ENCODE data around the gene PNCK. TPM values are rescaled to one million over a fixed set of nuclear protein-coding genes. Genes with fewer than 3 reads are reported as not detected.
A peak's percentile ranks its signal among the peaks of the same experiment; 100 is the strongest.

PNCK gene
- total and polyA plus RNA-seq, 10 of the 15 experiments (the other 5 are each of a cell fraction or from before 2014, with no cell fraction given), result 0.21 to 0.67 (median 0.54) TPM; not detected in 7

DNA sequence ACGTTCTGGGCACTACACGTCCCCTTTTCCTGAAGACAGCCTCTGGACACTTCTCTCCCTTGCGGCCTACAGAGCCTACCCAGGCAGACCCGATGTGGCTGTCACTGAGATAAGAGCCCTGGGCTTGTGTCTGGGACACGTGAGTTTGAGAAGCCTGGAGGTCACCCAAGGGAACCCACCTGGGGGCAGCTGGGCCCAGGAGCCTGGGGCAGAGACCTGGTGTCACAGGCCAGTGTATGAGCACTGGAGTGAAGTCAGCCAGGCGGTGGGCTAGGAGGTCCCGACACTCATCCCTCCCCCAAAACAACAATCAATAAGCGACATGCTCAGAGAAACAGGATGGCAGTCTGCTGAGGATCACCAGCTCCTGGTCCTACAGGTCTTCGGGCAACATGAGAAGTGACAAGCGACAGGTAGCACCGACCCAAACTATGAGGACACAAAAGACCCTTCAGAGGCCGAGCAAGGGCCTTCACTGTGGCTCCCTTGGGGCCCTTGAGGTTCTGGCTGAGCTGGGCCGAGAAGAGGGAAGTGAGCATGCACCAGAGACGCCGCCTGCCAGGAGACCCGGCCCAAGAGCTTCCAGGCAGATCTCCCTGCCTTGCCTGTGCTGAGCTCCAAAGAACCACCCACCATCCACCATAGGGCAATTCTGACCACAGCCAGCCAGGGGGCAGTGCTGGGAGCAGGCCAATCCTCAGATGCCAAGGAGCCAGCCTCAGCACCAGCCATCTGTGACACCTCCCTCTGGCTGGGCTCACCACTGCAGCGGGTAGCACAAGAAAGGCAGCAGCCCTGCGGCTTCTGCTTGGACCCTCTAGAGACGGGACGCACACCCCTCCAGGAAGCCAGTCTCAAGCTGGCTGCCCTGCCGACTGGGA, 37.6 kb downstream of the PNCK start:
- FAIRE-seq (no peak), DNase-seq (ENCODE audit: low read depth, low spot score) (no peak), ATAC-seq (peak; percentile 91)
- H2AFZ ChIP-seq (ENCODE audit: control insufficient read depth, low read depth, low read length), result no peak overlapping the region
- intact Hi-C loops (cut with micrococcal nuclease; ENCODE audit: unreplicated experiment) (no loop called here), in situ Hi-C loops (cut with MboI) (no loop called here)
- SMC1A ChIA-PET (ENCODE audit: uncharacterized antibody, unreplicated experiment), result interaction anchor here (0.6 kb wide), 1 partner anchor 27 kb away, joined by 3 read pairs; no protein-coding TSS in a partner anchor
- TF ChIP-seq LARP7 (IDR thresholded peaks at IDR 0.05) (no peak), RUNX3 (IDR thresholded peaks at IDR 0.05; ENCODE audit: low read length) (peak; percentile 58), EZH2 (IDR thresholded peaks at IDR 0.05; ENCODE audit: borderline replicate concordance, control insufficient read depth, low read depth, low read length) (no peak), MEF2B (IDR thresholded peaks at IDR 0.05; ENCODE audit: partially characterized antibody, poor library complexity, severe bottlenecking) (no peak), MYB (IDR thresholded peaks at IDR 0.05; ENCODE audit: borderline replicate concordance, low read depth, low read length) (no peak), IKZF1 (conservative IDR thresholded peaks at IDR 0.05) (no peak), ZBED1 (IDR thresholded peaks at IDR 0.05; ENCODE audit: borderline replicate concordance) (no peak), RCOR1 (conservative IDR thresholded peaks at IDR 0.05; ENCODE audit: low read depth, low read length) (no peak), MTA3 (IDR thresholded peaks at IDR 0.05; ENCODE audit: borderline replicate concordance, low read length) (no peak), HCFC1 (IDR thresholded peaks at IDR 0.05; ENCODE audit: low read length) (no peak)
- TF ChIP-seq, protein P1, sequence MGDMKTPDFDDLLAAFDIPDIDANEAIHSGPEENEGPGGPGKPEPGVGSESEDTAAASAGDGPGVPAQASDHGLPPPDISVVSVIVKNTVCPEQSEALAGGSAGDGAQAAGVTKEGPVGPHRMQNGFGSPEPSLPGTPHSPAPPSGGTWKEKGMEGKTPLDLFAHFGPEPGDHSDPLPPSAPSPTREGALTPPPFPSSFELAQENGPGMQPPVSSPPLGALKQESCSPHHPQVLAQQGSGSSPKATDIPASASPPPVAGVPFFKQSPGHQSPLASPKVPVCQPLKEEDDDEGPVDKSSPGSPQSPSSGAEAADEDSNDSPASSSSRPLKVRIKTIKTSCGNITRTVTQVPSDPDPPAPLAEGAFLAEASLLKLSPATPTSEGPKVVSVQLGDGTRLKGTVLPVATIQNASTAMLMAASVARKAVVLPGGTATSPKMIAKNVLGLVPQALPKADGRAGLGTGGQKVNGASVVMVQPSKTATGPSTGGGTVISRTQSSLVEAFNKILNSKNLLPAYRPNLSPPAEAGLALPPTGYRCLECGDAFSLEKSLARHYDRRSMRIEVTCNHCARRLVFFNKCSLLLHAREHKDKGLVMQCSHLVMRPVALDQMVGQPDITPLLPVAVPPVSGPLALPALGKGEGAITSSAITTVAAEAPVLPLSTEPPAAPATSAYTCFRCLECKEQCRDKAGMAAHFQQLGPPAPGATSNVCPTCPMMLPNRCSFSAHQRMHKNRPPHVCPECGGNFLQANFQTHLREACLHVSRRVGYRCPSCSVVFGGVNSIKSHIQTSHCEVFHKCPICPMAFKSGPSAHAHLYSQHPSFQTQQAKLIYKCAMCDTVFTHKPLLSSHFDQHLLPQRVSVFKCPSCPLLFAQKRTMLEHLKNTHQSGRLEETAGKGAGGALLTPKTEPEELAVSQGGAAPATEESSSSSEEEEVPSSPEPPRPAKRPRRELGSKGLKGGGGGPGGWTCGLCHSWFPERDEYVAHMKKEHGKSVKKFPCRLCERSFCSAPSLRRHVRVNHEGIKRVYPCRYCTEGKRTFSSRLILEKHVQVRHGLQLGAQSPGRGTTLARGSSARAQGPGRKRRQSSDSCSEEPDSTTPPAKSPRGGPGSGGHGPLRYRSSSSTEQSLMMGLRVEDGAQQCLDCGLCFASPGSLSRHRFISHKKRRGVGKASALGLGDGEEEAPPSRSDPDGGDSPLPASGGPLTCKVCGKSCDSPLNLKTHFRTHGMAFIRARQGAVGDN (IDR thresholded peaks at IDR 0.05), result no peak
- TF ChIP-seq, protein P2, sequence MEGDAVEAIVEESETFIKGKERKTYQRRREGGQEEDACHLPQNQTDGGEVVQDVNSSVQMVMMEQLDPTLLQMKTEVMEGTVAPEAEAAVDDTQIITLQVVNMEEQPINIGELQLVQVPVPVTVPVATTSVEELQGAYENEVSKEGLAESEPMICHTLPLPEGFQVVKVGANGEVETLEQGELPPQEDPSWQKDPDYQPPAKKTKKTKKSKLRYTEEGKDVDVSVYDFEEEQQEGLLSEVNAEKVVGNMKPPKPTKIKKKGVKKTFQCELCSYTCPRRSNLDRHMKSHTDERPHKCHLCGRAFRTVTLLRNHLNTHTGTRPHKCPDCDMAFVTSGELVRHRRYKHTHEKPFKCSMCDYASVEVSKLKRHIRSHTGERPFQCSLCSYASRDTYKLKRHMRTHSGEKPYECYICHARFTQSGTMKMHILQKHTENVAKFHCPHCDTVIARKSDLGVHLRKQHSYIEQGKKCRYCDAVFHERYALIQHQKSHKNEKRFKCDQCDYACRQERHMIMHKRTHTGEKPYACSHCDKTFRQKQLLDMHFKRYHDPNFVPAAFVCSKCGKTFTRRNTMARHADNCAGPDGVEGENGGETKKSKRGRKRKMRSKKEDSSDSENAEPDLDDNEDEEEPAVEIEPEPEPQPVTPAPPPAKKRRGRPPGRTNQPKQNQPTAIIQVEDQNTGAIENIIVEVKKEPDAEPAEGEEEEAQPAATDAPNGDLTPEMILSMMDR (IDR thresholded peaks at IDR 0.05 in 2 of 3, conservative IDR thresholded peaks at IDR 0.05 in 1 of 3; ENCODE audit: control insufficient read depth in 2 of 3, extremely low read depth in 1 of 3, insufficient read depth in 1 of 3, low read depth in 3 of 3, low read length in 3 of 3), result peak; percentile 23 to 45 (median 33); a peak in 4 of 6 replicates
- no peaks in the 10 kb centered on the region for H3K79me2 ChIP-seq (ENCODE audit: control insufficient read depth, insufficient read depth, low read length)
- peaks cover 0 to 2% of the 10 kb centered on the region in 2 experiments; a peak in 1 of 4 replicates for H3K27me3 ChIP-seq (replicated peaks in 1 of 2; ENCODE audit: control insufficient read depth in 2 of 2, insufficient read depth in 2 of 2, low read length in 1 of 2)
- WGBS (ENCODE audit: insufficient coverage, insufficient replicate concordance, low lambda C conversion rate, missing lambda C conversion rate), result 21% methylated on average over 20 of the region's 21 CpGs
- no TSS peak for BruUV-seq (replicated peaks)
- H3K36me3 ChIP-seq (ENCODE audit: control insufficient read depth in 2 of 2, insufficient read depth in 2 of 2, low read length in 1 of 2), result no peaks in the 10 kb centered on the region
- no peaks in the 10 kb centered on the region for H3K4me1 ChIP-seq (ENCODE audit: control insufficient read depth, insufficient read depth, low read length)
- no peaks in the 10 kb centered on the region; the same call in 2 of the 3 replicates for H3K9me3 ChIP-seq (replicated peaks; ENCODE audit: control insufficient read depth, insufficient read depth, low read length)
- no peaks in the 10 kb centered on the region for H4K20me1 ChIP-seq (ENCODE audit: control insufficient read depth, insufficient read depth)
- no peak overlapping the region for H3K9ac ChIP-seq (ENCODE audit: control insufficient read depth, insufficient read depth, low read length)
- no peak overlapping the region for H3K27ac ChIP-seq (ENCODE audit: control insufficient read depth, insufficient read depth)
- POLR2A ChIA-PET, result no interaction called here
- CTCF ChIA-PET, result interaction anchor here (0.6 to 2.2 kb wide), 2 partner anchors 32 to 36 kb away, joined by 4 to 6 read pairs; no protein-coding TSS in a partner anchor
- H3K4me2 ChIP-seq (ENCODE audit: control insufficient read depth, insufficient read depth), result no peak overlapping the region
- RAD21 ChIA-PET (ENCODE audit: unreplicated experiment), result no interaction called here
- H3K4me3 ChIP-seq, result no peak overlapping the region
